ENCODE measurements around the gene KAT2B. TPM values are rescaled to one million over a fixed set of nuclear protein-coding genes. Genes with fewer than 3 reads are reported as not detected.

The KAT2B gene
- total and polyA plus RNA-seq, 2 of the 8 experiments (the other 6 are each of a cell fraction or from before 2014, with no cell fraction given) = 0.24 to 0.91 TPM

DNA sequence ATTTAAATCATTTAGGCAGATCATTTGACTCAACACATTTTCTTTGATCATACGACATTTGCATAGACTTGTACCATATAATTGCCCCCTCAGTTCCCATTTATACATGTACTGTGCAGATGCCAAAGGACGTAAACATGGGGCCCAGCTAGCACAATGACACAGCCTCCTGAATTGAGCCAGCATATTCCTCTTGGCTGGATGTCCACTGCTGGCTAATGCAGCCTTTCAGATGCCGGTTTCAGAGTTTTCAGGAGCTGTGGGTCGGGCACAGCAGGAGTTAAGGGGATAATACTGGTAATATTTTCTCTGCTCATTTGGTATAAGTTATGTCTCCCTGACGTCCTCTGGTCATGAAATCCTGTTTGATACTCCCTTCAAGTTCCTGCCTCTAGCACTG, 39.4 kb downstream of the KAT2B start:
- no peak overlapping the region for H3K18ac ChIP-seq (ENCODE audit: extremely low read depth, low read length)
- no peak overlapping the region for H2BK12ac ChIP-seq (ENCODE audit: low read depth, low read length)
- H3K4me1 ChIP-seq (replicated peaks in 1 of 4; ENCODE audit: control insufficient read depth in 3 of 4, insufficient read depth in 4 of 4, low read length in 3 of 4) = peaks cover 0 to 3% (median 0%) of the 10 kb centered on the region in 4 experiments; a peak in 1 of 7 replicates
- H3K23ac ChIP-seq (ENCODE audit: insufficient read length) = no peak overlapping the region
- no peaks in the 10 kb centered on the region for H3K23me2 ChIP-seq (ENCODE audit: low read depth, low read length)
- no peaks in the 10 kb centered on the region for H3K27me3 ChIP-seq (replicated peaks in 1 of 4; ENCODE audit: control insufficient read depth in 3 of 4, extremely low read depth in 1 of 4, insufficient read depth in 3 of 4, low read length in 3 of 4)
- H3K79me2 ChIP-seq (ENCODE audit: control insufficient read depth in 1 of 2, insufficient read depth in 2 of 2, low read length in 2 of 2) = no peaks in the 10 kb centered on the region
- DNase-seq (ENCODE audit: low read depth in 1 of 2, low spot score in 2 of 2) (no peak), FAIRE-seq (no peak)
- CTCF ChIA-PET (ENCODE audit: partially characterized antibody) = interaction anchor here (1.2 to 1.5 kb wide), 2 partner anchors 39 to 194 kb away, joined by 4 to 6 read pairs; partner anchors contain the start of gene KAT2B
- H2BK120ac ChIP-seq (replicated peaks; ENCODE audit: low read depth, low read length) = no peak overlapping the region
- no peak for TF ChIP-seq TCF12 (IDR thresholded peaks at IDR 0.05; ENCODE audit: low read depth, low read length)
- TF ChIP-seq TAF7 (optimal IDR thresholded peaks at IDR 0.05; ENCODE audit: borderline replicate concordance, low read depth, low read length) = no peak
- H3K4ac ChIP-seq (replicated peaks; ENCODE audit: insufficient read length, low read depth, low read length) = no peak overlapping the region
- no peaks in the 10 kb centered on the region for H3K79me1 ChIP-seq (ENCODE audit: low read depth, low read length)
- H4K91ac ChIP-seq (replicated peaks; ENCODE audit: insufficient read length, low read length) = no peak overlapping the region
- H3K9ac ChIP-seq (replicated peaks in 1 of 4; ENCODE audit: extremely low read depth in 1 of 4, low read depth in 3 of 4, low read length in 3 of 4) = no peak overlapping the region
- 85% methylated on average over 5 of the region's 5 CpGs; no CpG with 5 or more reads in 1 of the 2 experiments for WGBS, 2 experiments (ENCODE audit: extremely low coverage in 1 of 2, insufficient coverage in 1 of 2, insufficient read length in 1 of 2, insufficient replicate concordance in 2 of 2, low coverage in 1 of 2, low lambda C conversion rate in 2 of 2, missing lambda C conversion rate in 1 of 2)
- H3K36me3 ChIP-seq (ENCODE audit: control insufficient read depth in 2 of 4, insufficient read depth in 4 of 4, low read length in 3 of 4) = no peaks in the 10 kb centered on the region
- H4K5ac ChIP-seq (ENCODE audit: insufficient read length, low read depth, low read length) = no peak overlapping the region
- H2BK5ac ChIP-seq (ENCODE audit: low read depth, low read length) = no peak overlapping the region
- H4K20me1 ChIP-seq (replicated peaks in 1 of 2; ENCODE audit: control insufficient read depth in 1 of 2, insufficient read depth in 2 of 2, low read length in 2 of 2) = no peaks in the 10 kb centered on the region
- POLR2A ChIA-PET (ENCODE audit: partially characterized antibody) = no interaction called here
- H3K56ac ChIP-seq (replicated peaks; ENCODE audit: insufficient read length, low read depth, low read length) = no peak overlapping the region
- H2BK20ac ChIP-seq (ENCODE audit: low read length) = no peak overlapping the region
- H2AK5ac ChIP-seq (ENCODE audit: low read depth, low read length) = no peak overlapping the region
- H4K8ac ChIP-seq (ENCODE audit: extremely low read depth, insufficient read depth, low read length) = no peak overlapping the region
- no peak overlapping the region for H3K4me2 ChIP-seq (ENCODE audit: insufficient read depth in 1 of 2, low read depth in 2 of 2, low read length in 2 of 2)
- no peak overlapping the region for H3K4me3 ChIP-seq (ENCODE audit: extremely low read depth in 1 of 4, insufficient read depth in 2 of 4, low read depth in 3 of 4, low read length in 4 of 4)
- no peak overlapping the region for H2BK15ac ChIP-seq (ENCODE audit: low read length)
- no peak overlapping the region for H3K27ac ChIP-seq (ENCODE audit: low read depth, low read length)
- H3K14ac ChIP-seq (ENCODE audit: insufficient read length) = no peak overlapping the region
- H2AFZ ChIP-seq (ENCODE audit: low read length) = no peak overlapping the region
- H3K9me3 ChIP-seq (ENCODE audit: insufficient read depth in 2 of 2, low read depth in 1 of 2, low read length in 1 of 2) = no peaks in the 10 kb centered on the region
